Activated CD8-positive, alpha-beta memory T cell treated with anti-CD3 and anti-CD28 coated beads for 24 hours (primary cell): ENCODE results near the gene HECW1.

ENCODE experiments used
- DNase-seq: peaks from one replicate; pipeline ENCODE4 v3.0.0-alpha.2; 2020

Gene HECW1

GRCh38 chr7:43276547-43276946 is 164.1 kb downstream of the HECW1 start:
- DNase-seq: no peak

DNA sequence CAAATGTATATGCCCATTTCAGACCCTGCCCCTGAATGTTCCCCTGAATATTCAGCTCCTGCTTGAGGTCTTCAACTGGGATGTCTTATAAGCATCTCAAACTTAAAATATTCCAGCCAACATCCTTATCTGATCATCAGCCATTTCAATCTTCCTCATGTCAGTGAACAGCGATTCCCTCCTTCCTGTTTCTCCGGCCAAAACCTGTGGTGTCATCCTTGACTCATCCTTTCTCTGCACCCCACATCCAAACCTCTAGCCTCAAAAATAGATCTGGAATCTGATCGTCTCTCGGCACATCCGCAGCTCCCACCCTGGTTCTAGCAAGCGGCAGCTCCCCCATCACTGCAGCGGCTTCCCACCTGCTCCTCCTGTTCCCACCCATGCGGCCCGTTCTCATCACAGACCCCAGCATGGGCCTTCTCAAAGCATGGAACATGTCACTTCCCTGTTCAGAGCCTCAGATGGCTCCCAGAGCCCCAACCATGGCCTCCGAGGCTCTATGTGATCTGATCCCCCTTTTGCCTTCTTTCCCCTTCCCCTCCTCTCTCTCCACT is 165.7 kb downstream of the HECW1 start:
- DNase-seq: no peak

DNA sequence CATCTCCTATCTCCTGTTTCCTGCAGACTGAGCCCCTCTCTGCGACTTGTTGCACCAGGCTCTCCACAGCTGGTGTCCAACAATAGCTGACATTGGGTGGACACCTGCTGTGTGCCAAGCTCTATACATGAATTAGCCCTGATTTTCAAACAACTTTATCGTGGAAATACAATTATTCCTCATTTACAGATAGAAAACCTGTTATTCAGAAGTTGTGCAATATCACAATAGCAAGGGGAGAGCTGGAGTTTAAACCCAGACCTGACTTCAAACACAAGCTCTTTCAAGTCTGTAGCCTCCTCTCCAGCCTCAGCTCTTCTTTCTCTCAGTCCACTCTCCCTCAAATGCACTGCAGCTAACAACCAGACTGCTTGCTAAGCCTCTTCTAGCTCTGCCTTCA is 168.8 kb downstream of the HECW1 start:
- no peak for DNase-seq

GRCh38 chr7:43283706-43284105 is 171.3 kb downstream of the HECW1 start:
- no peak for DNase-seq

- DNase-seq: no peak
Observed at GRCh38 chr7:43289826-43290225, 177.4 kb downstream of the HECW1 start.

- no peak for DNase-seq
Observed at GRCh38 chr7:43290978-43291377, 178.5 kb downstream of the HECW1 start.

- no peak for DNase-seq
Observed at GRCh38 chr7:43291789-43292188, 179.3 kb downstream of the HECW1 start.

DNA sequence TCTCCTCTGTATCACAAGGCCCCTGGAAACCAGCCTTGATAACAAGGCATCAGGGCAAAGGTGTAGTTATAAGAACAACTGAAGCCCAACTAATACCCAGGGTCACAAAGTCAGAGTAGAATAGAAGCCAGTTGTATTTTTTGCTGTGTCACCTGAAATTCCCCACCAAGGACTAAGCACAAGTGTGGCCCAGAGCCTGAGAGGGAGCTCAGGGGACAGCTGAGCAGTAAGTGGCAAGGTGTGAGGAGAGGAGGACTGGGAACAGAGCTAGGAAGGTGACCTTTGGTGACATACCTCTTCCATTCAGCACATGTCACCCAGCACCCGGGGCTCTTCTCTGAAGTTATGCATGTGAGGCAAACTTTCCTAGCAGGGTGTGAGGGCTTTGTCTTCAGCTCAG is 179.9 kb downstream of the HECW1 start:
- DNase-seq: no peak

DNA sequence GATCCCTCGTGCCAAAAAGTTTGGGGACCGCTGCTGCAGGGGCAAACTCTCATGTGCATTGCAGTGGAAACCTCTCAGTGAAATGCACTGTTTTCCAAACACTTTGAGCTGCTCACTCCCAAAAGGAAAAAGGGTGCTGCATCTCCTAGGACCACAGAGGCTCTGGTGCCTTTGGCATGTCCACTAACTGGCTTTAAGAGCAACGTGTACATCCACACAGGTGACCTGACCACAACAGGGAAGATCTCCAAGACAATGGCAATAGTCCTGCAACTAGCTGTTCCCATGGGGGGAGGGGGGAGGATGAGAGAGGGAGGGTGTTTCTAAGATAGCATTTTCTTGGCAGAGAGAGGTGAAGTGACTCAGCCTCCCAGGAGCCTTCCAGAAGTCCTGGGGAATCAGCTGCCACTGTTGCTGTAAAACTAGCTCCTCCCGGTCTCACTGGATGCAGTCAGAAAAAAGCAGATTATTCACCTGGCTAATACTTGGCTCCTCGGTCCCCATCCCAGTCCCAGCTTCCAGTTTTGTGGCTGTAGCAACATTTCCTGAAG is 181.7 kb downstream of the HECW1 start:
- no peak for DNase-seq

GRCh38 chr7:43295429-43295828 is 183.0 kb downstream of the HECW1 start:
- no peak for DNase-seq

DNA sequence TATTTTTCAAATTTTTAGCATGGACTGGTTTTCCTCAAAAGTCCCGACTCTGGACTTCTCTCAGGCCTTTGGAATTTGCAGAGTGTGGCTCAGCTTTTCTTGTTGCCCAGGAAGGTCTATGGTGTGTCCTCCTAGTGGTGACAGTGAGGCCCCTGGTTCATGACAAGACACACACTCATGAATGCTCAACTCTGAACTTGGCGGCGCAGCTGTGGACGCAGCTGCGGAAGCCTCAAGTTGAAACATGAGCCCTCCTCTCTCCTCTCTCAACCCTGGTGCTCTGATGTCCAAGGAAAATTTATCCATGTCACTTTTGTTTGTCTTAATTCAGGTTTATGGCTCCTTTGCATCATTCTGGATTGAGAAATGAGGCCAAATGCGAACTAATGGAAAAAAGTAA is 183.9 kb downstream of the HECW1 start:
- DNase-seq: no peak

- DNase-seq: no peak
Observed at GRCh38 chr7:43298617-43299016, 186.2 kb downstream of the HECW1 start.

- DNase-seq: no peak
Observed at GRCh38 chr7:43300121-43300520, 187.7 kb downstream of the HECW1 start.

DNA sequence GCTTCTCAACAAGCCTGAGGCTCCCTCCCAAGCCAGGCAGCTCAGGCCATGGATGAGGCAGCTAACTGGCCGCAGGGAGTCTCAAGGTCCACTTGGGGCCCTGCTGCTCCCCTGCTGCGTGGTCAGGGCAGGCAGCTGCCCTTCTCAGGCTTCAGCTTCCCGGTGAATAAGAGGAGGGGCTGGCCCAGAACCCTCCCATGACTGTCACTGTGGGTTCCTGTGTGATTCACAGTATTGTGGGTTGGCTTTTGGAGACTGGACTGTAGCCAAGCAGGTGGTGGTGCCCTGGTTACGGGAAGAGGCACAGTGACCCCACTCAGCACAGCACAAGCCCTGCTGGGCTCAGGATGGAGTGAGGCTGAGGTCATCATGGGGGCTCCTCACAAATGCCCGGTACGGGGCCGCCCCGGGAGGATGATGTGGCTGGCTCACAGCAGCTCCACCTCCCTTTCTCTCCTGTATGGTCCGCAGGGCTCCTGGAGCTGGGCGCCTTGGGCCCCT is 189.8 kb downstream of the HECW1 start:
- DNase-seq: no peak

DNA sequence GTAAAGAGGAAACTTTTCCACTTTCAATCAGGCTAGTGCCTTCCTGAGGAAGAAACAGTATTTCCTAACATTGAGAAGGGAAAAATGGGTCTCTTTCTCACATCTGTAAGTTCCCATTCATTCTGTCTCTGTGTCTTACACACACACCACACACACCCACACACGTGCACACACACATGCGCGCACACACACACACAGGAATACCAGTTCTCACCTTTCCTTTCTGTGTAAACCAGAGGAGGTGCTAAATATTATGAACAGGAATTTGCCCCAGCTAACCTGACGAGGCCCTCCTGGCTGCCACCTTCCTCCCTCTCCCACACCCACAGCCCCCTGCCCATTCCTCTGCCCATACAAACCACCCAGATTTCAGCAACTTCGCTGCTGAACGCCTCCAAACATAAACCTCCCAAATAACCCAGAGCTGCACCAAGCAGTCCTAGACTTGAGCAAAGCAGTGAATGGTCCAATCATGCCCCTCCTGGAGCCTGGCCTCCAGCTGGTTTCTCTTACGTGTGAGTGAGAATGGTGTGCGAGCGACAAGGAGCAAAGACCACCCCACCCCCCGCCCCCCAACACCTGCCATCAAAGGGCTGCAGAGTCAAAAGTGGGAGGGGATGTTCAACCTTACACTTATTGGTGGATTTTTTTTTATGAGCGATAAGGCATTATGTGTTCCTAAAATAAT is 190.5 kb downstream of the HECW1 start:
- no peak for DNase-seq

GRCh38 chr7:43303740-43304241 is 191.3 kb downstream of the HECW1 start:
- peak; percentile 78 for DNase-seq

DNA sequence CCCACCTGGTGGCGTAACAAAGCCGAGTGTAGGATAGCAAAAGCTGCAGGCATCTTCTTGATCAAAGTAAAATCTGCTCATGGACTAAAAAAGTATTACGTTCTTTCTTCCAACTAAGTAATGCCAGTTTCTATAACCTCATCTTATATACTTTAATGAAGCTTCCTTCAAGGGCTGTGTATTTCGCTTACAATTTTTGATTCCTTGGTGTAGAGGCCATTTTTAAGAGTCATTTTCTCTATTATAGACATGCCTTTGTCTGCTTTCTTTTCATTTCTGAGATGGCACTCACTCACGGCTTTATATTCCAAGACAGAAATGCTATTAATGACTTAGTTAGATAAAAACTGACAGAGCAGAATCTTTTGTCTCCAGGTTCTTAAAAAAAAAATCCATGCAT is 194.0 kb downstream of the HECW1 start:
- no peak for DNase-seq

- DNase-seq: no peak
Observed at GRCh38 chr7:43307522-43307921, 195.1 kb downstream of the HECW1 start.

DNA sequence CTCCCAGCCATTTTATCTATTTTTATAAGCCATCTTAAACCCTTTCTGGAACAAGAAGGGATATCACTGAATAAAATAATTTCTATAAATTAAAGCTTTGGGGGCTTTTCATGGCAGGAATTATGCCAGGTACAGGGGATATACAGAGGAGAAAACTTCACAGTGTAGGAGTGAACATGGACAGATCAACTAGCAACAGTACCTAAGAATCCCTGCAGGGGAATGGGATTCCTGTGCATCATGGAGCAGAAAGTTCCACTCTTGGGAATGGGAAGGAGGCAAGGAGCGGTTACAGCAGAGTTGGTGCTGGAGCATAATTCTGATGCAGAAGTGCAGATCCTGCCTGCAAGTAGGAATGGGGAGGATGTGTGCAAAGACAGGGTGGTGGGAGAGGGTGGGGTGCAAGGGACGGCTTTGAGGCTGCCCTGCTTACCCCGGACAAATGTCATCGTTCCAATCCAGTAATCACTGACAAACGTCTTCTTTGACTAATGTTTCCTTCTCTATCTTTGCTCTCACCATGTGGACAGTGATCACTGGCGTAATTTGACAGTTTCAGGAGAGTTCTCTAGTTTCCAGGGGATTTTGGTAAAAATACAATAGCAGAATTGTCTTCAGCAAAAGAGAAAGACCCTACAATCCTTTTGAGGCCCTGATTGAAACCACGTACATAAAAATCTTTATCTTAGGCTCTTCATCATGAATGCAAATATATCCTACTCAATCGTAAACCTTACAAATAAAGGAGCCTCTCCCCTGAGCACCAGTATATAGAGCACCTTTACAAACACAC is 196.7 kb downstream of the HECW1 start:
- DNase-seq: no peak

DNA sequence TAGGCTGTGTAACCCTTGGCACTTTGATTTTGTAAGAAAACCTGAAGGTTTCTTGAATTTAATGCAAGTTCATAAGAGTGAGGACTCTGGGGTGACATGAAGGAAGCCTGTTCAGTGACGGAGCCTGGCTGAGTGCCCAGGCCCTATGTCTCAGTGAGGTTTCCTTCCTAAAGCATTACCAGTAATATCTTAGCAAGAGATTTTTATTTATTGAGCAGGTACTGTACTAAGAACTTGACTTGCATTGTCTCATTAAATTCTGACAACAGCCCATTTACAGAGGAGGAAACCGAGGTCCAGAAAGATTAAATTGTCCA is 197.2 kb downstream of the HECW1 start:
- no peak for DNase-seq

DNA sequence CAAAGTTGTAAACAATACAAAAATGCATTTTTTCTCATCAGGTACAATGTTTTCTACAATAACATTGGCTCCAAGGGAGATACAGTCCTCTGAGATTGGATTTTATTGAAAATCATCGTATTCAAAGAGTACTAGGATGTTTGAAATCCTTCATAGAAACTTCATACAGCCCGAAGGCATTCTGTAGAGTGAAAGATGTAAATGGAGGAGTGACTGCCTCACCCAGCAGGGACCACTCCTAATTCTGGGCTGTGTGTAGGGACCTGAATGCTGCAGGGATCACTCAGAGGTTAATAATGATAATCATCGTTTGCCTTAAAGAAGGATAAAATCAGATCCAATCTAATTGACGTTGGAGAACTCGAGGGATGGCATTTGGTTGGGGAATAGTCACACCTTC is 198.6 kb downstream of the HECW1 start:
- no peak for DNase-seq

- no peak for DNase-seq
Observed at GRCh38 chr7:43311694-43312093, 199.2 kb downstream of the HECW1 start.

DNA sequence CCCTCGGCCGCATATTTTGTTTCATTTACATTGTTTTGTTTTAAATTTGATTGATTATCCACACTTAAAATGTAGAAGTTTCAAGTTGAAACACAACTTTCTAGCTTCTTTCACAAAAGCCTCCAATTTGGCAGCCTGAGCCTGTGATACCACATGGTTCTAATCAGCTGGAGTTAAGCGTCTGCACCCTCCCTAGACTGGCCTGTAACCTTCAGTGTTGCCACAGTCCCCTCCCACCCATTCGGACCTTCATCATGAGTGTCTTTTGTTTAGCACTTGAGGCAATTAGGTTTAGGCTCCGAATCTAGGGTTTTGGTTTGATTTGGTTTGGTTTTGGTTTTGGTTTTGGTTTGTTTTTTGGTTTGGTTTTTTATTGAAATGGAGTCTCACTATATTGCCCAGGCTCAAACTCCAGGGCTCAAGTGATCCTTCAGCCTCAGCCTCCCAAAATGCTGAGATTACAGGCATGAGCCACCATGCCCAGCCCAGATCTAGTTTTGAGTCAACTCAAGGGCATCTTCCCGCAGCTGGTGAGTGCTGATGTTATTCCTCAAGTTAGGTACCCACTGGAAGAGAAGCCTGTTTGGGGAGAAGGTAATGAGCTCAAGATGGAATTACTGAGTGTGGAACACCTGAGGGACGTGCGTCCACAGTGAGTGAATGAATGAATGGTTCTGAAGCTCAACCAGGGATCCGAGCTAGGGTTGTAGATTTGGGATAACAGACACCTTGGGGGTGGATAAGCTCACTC is 201.4 kb downstream of the HECW1 start:
- DNase-seq: no peak
